ENCODE results near the gene PEAK3. TPM values are rescaled to one million over a fixed set of nuclear protein-coding genes. Genes with fewer than 3 reads are reported as not detected.

PEAK3 gene
- total and polyA plus RNA-seq, 7 donors = under 0.01 to 0.82 (median 0.55) TPM

- TF ChIP-seq, protein P1, sequence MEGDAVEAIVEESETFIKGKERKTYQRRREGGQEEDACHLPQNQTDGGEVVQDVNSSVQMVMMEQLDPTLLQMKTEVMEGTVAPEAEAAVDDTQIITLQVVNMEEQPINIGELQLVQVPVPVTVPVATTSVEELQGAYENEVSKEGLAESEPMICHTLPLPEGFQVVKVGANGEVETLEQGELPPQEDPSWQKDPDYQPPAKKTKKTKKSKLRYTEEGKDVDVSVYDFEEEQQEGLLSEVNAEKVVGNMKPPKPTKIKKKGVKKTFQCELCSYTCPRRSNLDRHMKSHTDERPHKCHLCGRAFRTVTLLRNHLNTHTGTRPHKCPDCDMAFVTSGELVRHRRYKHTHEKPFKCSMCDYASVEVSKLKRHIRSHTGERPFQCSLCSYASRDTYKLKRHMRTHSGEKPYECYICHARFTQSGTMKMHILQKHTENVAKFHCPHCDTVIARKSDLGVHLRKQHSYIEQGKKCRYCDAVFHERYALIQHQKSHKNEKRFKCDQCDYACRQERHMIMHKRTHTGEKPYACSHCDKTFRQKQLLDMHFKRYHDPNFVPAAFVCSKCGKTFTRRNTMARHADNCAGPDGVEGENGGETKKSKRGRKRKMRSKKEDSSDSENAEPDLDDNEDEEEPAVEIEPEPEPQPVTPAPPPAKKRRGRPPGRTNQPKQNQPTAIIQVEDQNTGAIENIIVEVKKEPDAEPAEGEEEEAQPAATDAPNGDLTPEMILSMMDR (IDR thresholded peaks at IDR 0.05) = peak in 2 of 4 experiments; percentile 28
- no peak for TF ChIP-seq POLR2A (IDR thresholded peaks at IDR 0.05)
- TF ChIP-seq EP300 (IDR thresholded peaks at IDR 0.05) = no peak
- no peak for TF ChIP-seq POLR2AphosphoS5 (IDR thresholded peaks at IDR 0.05)
- 70 to 72% methylated on average over 7 of the region's 7 CpGs for WGBS, 2 donors
- H3K4me1 ChIP-seq = peaks cover 0 to 8% (median 5%) of the 10 kb centered on the region in 4 donors
- intact Hi-C loops (cut with DNase I) = no loop called here
- DNase-seq = no peak
- no peaks in the 10 kb centered on the region for H3K36me3 ChIP-seq
- no peaks in the 10 kb centered on the region for H3K9me3 ChIP-seq
- no peak overlapping the region for H3K4me3 ChIP-seq
- H3K27ac ChIP-seq = no peak overlapping the region
- H3K27me3 ChIP-seq = no peaks in the 10 kb centered on the region
These were observed 20.4 kb downstream of the PEAK3 start for GRCh38 chr19:2261438-2262172.

DNA sequence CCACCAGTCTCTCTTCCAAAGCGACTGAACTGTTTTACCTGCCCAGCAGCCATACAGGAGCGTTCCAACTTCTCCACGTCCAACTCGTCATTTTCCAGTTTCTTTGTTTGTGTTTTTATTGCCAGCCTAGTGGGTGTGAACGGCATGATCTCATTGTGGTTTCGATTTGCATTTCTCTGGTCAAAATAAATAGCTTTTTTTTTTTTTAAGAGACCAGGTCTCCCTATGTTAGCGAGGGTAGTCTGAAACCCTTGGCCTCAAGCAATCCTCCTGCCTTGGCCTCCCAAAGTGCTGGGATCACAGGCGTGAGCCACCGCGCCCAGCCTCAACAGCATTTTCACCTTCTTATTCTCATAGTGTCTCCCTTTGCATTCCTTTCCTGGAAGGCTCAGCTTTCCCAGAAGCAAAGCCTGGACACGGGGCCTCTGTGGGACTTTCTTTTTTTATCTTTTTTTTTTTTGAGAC, 21.6 kb downstream of the PEAK3 start:
- Histone ChIP-seq H3K36me3 (no peaks in the 10 kb centered on the region), H3K9me3 (no peaks in the 10 kb centered on the region), H3K27ac (no peak overlapping the region), H3K4me1 (no peaks in the 10 kb centered on the region), H3K27me3 (no peaks in the 10 kb centered on the region), H3K4me3 (no peak overlapping the region)
- TF ChIP-seq, protein P1 (IDR thresholded peaks at IDR 0.05) = no peak
- TF ChIP-seq POLR2AphosphoS5 (IDR thresholded peaks at IDR 0.05) (no peak), EP300 (IDR thresholded peaks at IDR 0.05) (no peak), POLR2A (IDR thresholded peaks at IDR 0.05) (no peak)
- WGBS, 2 donors = 20 to 57% methylated on average over 11 of the region's 11 CpGs
- intact Hi-C loops (cut with DNase I) = no loop called here
- no peak for DNase-seq

GRCh38 chr19:2259336-2259735, 22.6 kb downstream of the PEAK3 start:
- H3K27ac ChIP-seq = no peak overlapping the region
- DNase-seq = no peak
- H3K4me1 ChIP-seq = no peaks in the 10 kb centered on the region
- WGBS, 2 donors = 86 to 88% methylated on average over 5 of the region's 5 CpGs
- no peaks in the 10 kb centered on the region for H3K36me3 ChIP-seq
- no peak for TF ChIP-seq POLR2AphosphoS5 (IDR thresholded peaks at IDR 0.05)
- no peak for TF ChIP-seq POLR2A (IDR thresholded peaks at IDR 0.05)
- TF ChIP-seq, protein P1 (IDR thresholded peaks at IDR 0.05) = no peak
- TF ChIP-seq EP300 (IDR thresholded peaks at IDR 0.05) = no peak
- peaks cover 0 to under 1% (median 0%) of the 10 kb centered on the region in 3 donors for H3K27me3 ChIP-seq
- no peaks in the 10 kb centered on the region for H3K9me3 ChIP-seq
- H3K4me3 ChIP-seq = no peak overlapping the region
- intact Hi-C loops (cut with DNase I) = no loop called here

DNA sequence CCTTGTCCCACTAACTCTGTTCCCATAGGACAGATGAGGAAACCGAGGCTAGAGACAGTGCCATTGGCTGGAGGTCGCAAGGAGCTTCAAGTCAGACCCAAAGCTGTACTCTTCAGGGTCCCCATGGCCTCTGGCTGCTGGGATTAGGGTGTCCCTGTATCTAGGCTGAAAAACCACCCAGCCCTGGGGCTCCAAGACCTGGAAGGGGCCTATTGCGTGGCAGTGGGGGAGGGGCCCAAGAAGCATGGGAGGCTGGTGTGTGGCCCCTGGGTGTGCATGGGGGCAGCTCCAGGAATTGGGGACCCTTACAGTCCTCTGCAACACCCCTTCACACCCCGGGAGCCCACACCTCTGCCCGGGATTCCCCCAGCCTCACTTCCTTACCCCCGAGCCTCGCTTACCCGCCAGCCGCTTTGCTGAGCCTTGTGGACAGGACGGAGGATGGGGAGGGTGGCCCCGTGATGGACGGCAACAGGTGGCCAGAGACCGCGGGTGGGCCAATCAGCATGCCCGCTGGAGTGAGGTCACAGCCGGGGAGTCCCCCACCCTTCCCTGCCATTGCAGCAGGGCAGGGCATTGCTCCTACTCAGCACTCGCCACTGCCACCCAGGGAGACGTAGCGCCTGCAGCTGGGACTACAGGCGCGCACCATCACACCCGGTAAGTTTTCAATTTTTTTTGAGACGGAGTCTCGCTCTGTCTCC, 25.8 kb downstream of the PEAK3 start, which contains the start of gene JSRP1:
Gene JSRP1 (minus strand): TSS at position 436 of the 704 bp plus-strand sequence. CDS start 1,103 bp downstream, outside the sequence.
- Histone ChIP-seq H3K27ac (no peak within 1 kb of the TSS), H3K27me3 (peaks cover 29 to 32% (median 32%) of the 10 kb centered on the region in 3 donors), H3K4me3 (no peak within 1 kb of the TSS), H3K36me3 (no peaks in the 10 kb centered on the region), H3K4me1 (peaks cover 0 to 28% (median 26%) of the 10 kb centered on the region in 4 donors), H3K9me3 (no peaks in the 10 kb centered on the region)
- DNase-seq = no peak
- 61 to 74% methylated on average over 24 of the region's 24 CpGs for WGBS, 2 donors
- intact Hi-C loops (cut with DNase I) = no loop called here
- no peak for TF ChIP-seq EP300 (IDR thresholded peaks at IDR 0.05)
- TF ChIP-seq POLR2AphosphoS5 (IDR thresholded peaks at IDR 0.05) = no peak
- TF ChIP-seq POLR2A (IDR thresholded peaks at IDR 0.05) = no peak
- TF ChIP-seq, protein P1 (IDR thresholded peaks at IDR 0.05) = no peak

Measured in sigmoid colon (tissue), 7 donors.